GM10266 (cell line): Measurements from ENCODE around the gene SLC41A3.

Source experiments
- DNase-seq: peaks from one replicate; pipeline ENCODE4 v3.0.0; 2012; ENCODE audit errors: extremely low spot score
- TF ChIP-seq, protein P1 (sequence below): IDR thresholded peaks from 2 replicates; pipeline ENCODE4 v1.5.1; 2012; ENCODE audit warnings: mild to moderate bottlenecking, low read depth; ENCODE audit not compliant: control insufficient read depth, insufficient read depth; ENCODE audit errors: missing control alignments

Gene SLC41A3

DNA sequence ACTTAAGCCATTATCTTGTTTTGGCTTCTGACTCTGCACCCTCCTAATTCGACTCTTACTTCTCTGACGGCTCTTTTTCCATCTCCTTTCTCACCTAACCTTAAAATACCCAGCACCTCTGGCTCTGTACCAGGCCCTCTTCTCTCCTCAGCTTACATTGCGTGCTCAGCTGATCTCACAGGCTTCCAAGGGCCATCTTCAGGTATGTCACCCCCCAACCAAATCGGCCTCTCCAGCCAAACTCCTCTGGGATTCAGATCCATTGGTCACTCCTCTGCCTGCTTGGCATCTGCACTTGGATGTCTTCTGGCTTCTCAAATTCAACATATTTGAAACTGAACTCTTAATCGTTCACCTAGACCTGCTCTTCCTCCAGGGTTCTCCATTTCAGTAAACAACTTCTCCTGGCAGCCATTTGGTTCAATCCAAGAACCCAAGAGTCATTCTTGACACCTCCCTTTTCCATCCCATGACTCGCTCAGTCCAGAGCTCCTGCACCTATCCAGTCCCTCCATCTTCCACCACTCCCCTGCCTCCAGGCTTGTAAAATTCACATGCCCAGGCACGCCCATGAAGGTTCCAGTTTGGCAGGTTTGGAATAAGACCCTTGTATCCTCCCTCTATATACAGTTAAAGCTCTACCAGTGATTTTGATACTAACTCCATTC lies 35.2 kb upstream of the SLC41A3 start:
- TF ChIP-seq, protein P1, sequence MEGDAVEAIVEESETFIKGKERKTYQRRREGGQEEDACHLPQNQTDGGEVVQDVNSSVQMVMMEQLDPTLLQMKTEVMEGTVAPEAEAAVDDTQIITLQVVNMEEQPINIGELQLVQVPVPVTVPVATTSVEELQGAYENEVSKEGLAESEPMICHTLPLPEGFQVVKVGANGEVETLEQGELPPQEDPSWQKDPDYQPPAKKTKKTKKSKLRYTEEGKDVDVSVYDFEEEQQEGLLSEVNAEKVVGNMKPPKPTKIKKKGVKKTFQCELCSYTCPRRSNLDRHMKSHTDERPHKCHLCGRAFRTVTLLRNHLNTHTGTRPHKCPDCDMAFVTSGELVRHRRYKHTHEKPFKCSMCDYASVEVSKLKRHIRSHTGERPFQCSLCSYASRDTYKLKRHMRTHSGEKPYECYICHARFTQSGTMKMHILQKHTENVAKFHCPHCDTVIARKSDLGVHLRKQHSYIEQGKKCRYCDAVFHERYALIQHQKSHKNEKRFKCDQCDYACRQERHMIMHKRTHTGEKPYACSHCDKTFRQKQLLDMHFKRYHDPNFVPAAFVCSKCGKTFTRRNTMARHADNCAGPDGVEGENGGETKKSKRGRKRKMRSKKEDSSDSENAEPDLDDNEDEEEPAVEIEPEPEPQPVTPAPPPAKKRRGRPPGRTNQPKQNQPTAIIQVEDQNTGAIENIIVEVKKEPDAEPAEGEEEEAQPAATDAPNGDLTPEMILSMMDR = no peak
- no peak for DNase-seq

DNA sequence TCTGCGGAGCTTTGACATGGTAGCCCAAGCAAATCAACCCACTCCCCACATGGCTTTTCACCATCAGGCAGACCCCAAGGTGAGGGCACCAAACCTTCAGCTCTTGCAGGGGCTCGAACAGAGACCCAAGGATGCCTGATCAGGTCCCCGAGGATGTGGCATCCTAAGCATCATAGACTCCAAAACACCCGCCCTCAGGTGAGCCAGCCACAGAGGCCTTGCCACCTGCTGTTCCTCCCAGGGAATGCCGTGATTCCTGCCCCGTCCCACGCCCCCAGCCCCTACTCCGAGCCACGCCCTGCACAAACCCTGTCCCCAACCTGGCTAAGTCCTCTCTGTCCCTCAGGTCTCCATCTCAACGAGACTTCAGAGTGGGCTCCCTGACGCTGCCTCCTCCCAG lies 34.7 kb upstream of the SLC41A3 start:
- no peak for DNase-seq
- TF ChIP-seq, protein P1 = no peak

DNA sequence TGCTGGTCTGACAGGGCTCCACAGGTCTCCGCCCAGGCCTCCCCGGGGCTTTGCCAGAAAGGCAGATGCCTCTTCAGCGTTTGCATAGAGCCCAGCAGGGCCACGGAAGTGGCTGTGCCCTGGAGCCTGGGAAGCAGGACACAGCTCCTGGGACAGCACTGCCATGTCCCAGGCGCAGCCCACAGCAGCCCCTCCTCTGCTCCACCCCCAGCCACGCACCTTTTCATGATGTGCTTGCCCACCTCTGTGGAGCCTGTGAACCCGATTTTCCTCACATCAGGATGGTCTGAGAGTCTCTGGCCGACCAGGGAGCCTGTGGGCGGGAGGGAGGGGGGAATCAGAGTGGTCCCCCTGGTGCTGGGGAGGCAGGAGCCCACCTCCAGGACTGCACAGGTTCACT lies 33.9 kb upstream of the SLC41A3 start:
- TF ChIP-seq, protein P1 = no peak
- DNase-seq = no peak

DNA sequence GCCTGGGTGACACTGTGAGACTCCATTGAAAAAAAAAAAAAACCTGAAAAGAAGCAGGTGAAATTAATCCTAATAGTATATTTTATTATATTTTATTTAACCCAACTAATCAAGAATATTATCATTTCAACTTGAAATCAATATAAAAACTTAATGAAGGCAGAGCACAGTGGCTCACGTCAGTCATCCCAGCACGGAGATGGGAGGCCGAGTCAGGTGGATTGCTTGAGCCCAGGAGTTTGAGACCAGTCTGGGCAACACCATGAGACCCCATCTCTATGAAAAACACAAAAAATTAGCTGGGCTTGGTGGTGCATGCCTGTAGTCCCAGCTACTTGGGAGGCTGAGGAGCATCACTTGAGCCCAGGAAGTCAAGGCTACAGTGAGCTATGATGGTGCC lies 33.3 kb upstream of the SLC41A3 start:
- TF ChIP-seq, protein P1 = no peak

DNA sequence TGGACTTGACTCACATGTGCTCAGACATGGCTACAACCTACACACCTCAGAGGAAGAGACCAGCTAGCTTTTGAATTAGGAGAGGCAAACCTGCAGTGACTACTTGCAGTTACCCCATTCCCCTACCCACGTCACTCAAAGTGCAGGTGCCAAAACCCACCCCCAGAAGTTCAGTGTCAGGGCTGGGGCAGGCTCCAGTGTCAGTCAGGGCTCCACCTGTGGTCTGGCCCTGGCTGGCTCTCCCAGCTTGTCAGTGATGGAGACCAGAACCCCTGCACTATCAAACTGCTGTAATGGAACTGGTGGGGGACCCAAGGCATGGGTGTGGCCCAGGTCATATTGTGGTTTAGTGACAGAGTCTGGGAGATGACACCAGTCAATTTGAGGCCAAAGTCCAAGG lies 32.6 kb upstream of the SLC41A3 start:
- no peak for DNase-seq
- TF ChIP-seq, protein P1 = no peak

More for the DNA sequence above, 33.3 kb upstream of the SLC41A3 start:
- DNase-seq = no peak

DNA sequence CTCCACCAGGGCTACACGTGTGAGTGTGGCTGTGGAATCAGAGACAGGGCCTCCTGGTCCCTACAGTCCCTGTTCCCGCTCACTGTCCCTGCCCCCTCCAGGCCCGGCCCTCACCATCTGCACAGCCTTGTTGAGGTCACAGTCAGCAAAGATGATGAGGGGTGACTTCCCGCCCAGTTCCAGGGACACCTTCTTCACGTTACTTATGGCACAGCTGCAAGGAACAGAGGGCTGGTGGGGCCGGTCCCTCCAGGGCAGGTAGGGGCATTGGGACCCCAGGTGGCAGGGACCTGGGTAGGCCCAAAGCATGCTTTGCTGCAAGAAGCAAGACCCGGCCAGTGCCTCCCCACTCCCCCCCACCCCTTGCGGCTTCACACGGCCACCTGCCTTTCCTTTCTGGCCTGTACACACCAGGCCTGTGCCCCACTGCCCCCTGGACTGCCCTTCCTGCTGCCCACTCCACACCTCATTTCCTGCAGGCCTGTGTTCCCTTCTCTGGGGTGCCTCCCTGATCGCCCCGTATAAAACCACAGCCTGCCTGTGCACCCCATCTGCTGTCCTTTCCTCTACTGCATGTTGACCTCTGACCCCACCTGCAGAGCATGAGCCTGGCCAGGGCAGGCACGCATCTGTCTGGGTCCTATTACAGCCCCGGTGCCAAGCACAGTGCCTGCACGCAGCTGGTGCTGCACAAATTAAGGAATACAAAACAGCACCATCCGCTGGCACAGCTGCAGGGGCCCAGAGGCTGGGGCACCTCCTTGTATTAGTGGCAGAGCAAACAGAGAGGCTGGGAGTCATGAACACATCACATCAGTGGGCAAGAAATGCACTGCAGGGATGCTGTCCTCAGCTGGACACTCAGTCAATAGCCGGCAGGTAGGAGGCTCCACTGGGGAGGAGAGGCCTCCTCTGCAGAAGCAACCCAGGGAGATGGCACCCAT lies 30.8 kb upstream of the SLC41A3 start:
- TF ChIP-seq, protein P1 = no peak
- no peak for DNase-seq
